K562 (cell line): ENCODE measurements around the gene KAT7. TPM values are rescaled to one million over a fixed set of nuclear protein-coding genes. Genes with fewer than 3 reads are reported as not detected.

Source experiments
- ETV6 ChIP-seq, 3 experiments: fragments of 150-350 bp in 1 of 3; sonication (generic) in 1 of 3; formaldehyde crosslinking in 1 of 3; IDR thresholded peaks; 2 replicates each; pipeline versions ENCODE4 v1.6.1 to v1.8.0; 2014 to 2022; ENCODE audit warnings: borderline replicate concordance in 2 of 3, low read depth in 2 of 3, antibody characterized with exemption in 1 of 3, low read length in 1 of 3, mild to moderate bottlenecking in 1 of 3, missing genetic modification reagents in 1 of 3
- FIP1L1 ChIP-seq: fragments of 200-400 bp; formaldehyde crosslinking; IDR thresholded peaks from 2 replicates; pipeline ENCODE4 v1.6.1; 2018; ENCODE audit warnings: mild to moderate bottlenecking, low read depth, low read length; ENCODE audit not compliant: poor library complexity, severe bottlenecking
- HDAC6 ChIP-seq: IDR thresholded peaks from 2 replicates; pipeline ENCODE4 v1.6.1; 2012; ENCODE audit warnings: low read depth, mild to moderate bottlenecking, control low read depth, inconsistent platforms, low read length, moderate library complexity
- LEF1 ChIP-seq: fragments of 450-650 bp; IDR thresholded peaks from 2 replicates; pipeline ENCODE4 v1.6.1; 2016; ENCODE audit warnings: mild to moderate bottlenecking
- NFIC ChIP-seq: fragments of 450-650 bp; IDR thresholded peaks from 2 replicates; pipeline ENCODE4 v1.6.1; 2017; ENCODE audit warnings: mild to moderate bottlenecking, inconsistent platforms
- NR2C1 ChIP-seq, 2 experiments: fragments of 450-650 bp; IDR thresholded peaks; 2 replicates each; pipeline ENCODE4 v1.6.1; 2017; ENCODE audit warnings: mild to moderate bottlenecking in 2 of 2, antibody characterized with exemption in 1 of 2, inconsistent platforms in 1 of 2, missing compliant biosample characterization in 1 of 2, missing genetic modification characterization in 1 of 2
- RAD51 ChIP-seq: fragments of 450-650 bp; IDR thresholded peaks from 2 replicates; pipeline ENCODE4 v1.7.1; 2016; ENCODE audit warnings: low read depth, mild to moderate bottlenecking, borderline replicate concordance
- RB1 ChIP-seq: fragments of 450-650 bp; IDR thresholded peaks from 2 replicates; pipeline ENCODE4 v1.6.1; 2017; ENCODE audit warnings: low read depth, mild to moderate bottlenecking
- TAL1 ChIP-seq: fragments of 450-650 bp; IDR thresholded peaks from 2 replicates; pipeline ENCODE4 v1.6.1; 2016; ENCODE audit warnings: mild to moderate bottlenecking
- ZNF431 ChIP-seq: sonication (generic); formaldehyde crosslinking; IDR thresholded peaks from 2 replicates; pipeline ENCODE4 v1.8.0; 2022; ENCODE audit warnings: mild to moderate bottlenecking, missing genetic modification reagents
- polyA plus RNA-seq, 8 experiments: library from polyadenylated mRNA; depleted of rRNA in 4 of 8; stranded (reverse) in 5 of 8; unstranded in 3 of 8; fragments of >200 nt; fragmentation: Nextera tagmentation in 2 of 8; fragmentation: Illumina TruSeq in 1 of 8; extraction: Ambion mirVana in 2 of 8; extraction: Trizol in 1 of 8; gene quantifications; 2 replicates each; pipeline versions ENCODE4 v1.2.1 to v1.2.3, GENCODE V29; 2011 to 2014; ENCODE audit warnings: inconsistent platforms in 1 of 8, missing spikeins in 1 of 8
- total RNA-seq, 7 experiments: library from RNA; depleted of rRNA in 6 of 7; stranded (reverse); fragments of >200 nt in 6 of 7; fragmentation: Illumina TruSeq in 2 of 7; extraction: Trizol in 2 of 7; gene quantifications; 2 replicates each; pipeline versions ENCODE4 v1.2.1 to v1.2.3, GENCODE V29; 2011 to 2021; ENCODE audit warnings: low replicate concordance in 1 of 7
- TF ChIP-seq, protein P1 (sequence below): fragments of 200-800 bp; sonication (Bioruptor generic); IDR thresholded peaks from 2 replicates; pipeline ENCODE4 v1.6.1; 2017; ENCODE audit warnings: missing genetic modification characterization, missing compliant biosample characterization
- TF ChIP-seq, protein P2 (sequence below): fragments of 200-800 bp; sonication (Bioruptor generic); IDR thresholded peaks from 2 replicates; pipeline ENCODE4 v1.6.1; 2017; ENCODE audit warnings: missing genetic modification characterization, missing compliant biosample characterization
- TF ChIP-seq, protein P3 (sequence below): fragments of 250-450 bp; sonication (Bioruptor Pico); IDR thresholded peaks from 2 replicates; pipeline ENCODE4 v1.5.0; 2020; ENCODE audit warnings: mild to moderate bottlenecking
- TF ChIP-seq, protein P4 (sequence below): sonication (generic); formaldehyde crosslinking; IDR thresholded peaks from 2 replicates; pipeline ENCODE4 v1.8.1; 2023; ENCODE audit warnings: mild to moderate bottlenecking, missing genetic modification reagents, moderate library complexity
- TF ChIP-seq, protein P5 (sequence below), 2 experiments: IDR thresholded peaks in 1 of 2; conservative IDR thresholded peaks in 1 of 2; 2 replicates each; pipeline ENCODE4 v1.6.1; 2016; ENCODE audit warnings: low read depth in 2 of 2, mild to moderate bottlenecking in 1 of 2, missing compliant biosample characterization in 1 of 2, missing genetic modification characterization in 1 of 2, moderate library complexity in 1 of 2

KAT7 gene
- total and polyA plus RNA-seq, 9 of the 15 experiments (the other 6 are each of a cell fraction or from before 2014, with no cell fraction given) = 10.8 to 57.3 (median 34.8) TPM

DNA sequence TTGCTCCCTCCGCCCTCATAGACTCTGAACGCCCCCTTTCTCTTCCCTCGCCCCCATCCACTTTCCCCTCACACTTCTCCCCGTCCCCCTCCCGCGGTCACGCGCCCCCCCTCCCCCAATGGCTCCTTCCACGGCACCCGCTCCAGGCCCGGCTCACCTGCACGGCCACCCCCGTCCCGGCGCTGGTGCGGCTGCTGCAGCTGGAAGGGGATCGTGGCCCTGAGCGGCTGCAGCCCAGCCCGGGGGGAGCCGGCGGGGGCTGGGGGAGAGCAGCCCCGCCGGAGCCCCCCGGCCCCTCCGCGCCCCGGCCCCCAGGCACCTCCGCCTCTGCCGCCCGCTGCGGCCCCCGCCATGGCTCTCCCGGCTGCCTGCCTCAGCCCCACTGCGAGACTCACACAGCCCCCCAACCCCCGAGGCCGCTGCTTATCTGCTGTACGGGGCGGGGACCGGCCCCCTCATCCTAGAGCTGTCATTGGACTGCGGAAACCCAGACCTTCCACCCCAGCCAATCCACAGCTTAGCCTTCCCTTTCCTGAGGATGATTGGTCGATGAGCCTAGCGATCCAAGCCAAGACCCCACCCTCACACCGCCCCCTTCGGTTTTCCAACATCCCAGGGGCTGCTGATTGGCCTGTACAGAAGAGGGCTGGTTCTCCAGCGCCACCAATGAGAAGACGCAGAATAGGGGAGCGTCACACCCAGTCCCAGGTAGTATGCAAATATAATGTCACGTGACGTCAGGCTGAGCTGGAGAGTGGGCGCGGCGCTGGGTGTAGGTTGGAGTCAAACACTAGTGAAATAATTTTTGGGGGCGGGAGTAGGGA, 24.5 kb upstream of the KAT7 start, which contains the start of gene FAM117A (continued):
- TF ChIP-seq, protein P1, sequence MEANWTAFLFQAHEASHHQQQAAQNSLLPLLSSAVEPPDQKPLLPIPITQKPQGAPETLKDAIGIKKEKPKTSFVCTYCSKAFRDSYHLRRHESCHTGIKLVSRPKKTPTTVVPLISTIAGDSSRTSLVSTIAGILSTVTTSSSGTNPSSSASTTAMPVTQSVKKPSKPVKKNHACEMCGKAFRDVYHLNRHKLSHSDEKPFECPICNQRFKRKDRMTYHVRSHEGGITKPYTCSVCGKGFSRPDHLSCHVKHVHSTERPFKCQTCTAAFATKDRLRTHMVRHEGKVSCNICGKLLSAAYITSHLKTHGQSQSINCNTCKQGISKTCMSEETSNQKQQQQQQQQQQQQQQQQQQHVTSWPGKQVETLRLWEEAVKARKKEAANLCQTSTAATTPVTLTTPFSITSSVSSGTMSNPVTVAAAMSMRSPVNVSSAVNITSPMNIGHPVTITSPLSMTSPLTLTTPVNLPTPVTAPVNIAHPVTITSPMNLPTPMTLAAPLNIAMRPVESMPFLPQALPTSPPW (CRISPR knock-in tag) = peak; percentile 93
- 0 out of 2 replicates have a peak, but pooled peaks have one; percentile 40 for TF ChIP-seq RB1
- TF ChIP-seq ETV6 (IDR thresholded peaks at IDR 0.05; ENCODE audit: borderline replicate concordance in 1 of 2, low read depth in 2 of 2, low read length in 1 of 2) = no peak
- TF ChIP-seq ETV6 (CRISPR knock-in tag; IDR thresholded peaks at IDR 0.05; ENCODE audit: borderline replicate concordance) = no peak
- TF ChIP-seq, protein P2, sequence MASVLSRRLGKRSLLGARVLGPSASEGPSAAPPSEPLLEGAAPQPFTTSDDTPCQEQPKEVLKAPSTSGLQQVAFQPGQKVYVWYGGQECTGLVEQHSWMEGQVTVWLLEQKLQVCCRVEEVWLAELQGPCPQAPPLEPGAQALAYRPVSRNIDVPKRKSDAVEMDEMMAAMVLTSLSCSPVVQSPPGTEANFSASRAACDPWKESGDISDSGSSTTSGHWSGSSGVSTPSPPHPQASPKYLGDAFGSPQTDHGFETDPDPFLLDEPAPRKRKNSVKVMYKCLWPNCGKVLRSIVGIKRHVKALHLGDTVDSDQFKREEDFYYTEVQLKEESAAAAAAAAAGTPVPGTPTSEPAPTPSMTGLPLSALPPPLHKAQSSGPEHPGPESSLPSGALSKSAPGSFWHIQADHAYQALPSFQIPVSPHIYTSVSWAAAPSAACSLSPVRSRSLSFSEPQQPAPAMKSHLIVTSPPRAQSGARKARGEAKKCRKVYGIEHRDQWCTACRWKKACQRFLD (CRISPR knock-in tag) = no peak
- TF ChIP-seq NR2C1 (IDR thresholded peaks at IDR 0.05) = peak; percentile 74; the same call in 1 of the 2 replicates
- TF ChIP-seq NR2C1 (tag; IDR thresholded peaks at IDR 0.05) = no peak
- TF ChIP-seq LEF1 = no peak; the same call in 1 of the 2 replicates
- TF ChIP-seq, protein P3, sequence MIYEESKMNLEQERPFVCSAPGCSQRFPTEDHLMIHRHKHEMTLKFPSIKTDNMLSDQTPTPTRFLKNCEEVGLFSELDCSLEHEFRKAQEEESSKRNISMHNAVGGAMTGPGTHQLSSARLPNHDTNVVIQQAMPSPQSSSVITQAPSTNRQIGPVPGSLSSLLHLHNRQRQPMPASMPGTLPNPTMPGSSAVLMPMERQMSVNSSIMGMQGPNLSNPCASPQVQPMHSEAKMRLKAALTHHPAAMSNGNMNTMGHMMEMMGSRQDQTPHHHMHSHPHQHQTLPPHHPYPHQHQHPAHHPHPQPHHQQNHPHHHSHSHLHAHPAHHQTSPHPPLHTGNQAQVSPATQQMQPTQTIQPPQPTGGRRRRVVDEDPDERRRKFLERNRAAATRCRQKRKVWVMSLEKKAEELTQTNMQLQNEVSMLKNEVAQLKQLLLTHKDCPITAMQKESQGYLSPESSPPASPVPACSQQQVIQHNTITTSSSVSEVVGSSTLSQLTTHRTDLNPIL (CRISPR knock-in tag) = no peak
- no peak for TF ChIP-seq ZNF431 (CRISPR knock-in tag)
- no peak for TF ChIP-seq HDAC6
- TF ChIP-seq FIP1L1 = no peak
- TF ChIP-seq, protein P4, sequence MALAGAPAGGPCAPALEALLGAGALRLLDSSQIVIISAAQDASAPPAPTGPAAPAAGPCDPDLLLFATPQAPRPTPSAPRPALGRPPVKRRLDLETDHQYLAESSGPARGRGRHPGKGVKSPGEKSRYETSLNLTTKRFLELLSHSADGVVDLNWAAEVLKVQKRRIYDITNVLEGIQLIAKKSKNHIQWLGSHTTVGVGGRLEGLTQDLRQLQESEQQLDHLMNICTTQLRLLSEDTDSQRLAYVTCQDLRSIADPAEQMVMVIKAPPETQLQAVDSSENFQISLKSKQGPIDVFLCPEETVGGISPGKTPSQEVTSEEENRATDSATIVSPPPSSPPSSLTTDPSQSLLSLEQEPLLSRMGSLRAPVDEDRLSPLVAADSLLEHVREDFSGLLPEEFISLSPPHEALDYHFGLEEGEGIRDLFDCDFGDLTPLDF (CRISPR knock-in tag) = no peak
- TF ChIP-seq, protein P5, sequence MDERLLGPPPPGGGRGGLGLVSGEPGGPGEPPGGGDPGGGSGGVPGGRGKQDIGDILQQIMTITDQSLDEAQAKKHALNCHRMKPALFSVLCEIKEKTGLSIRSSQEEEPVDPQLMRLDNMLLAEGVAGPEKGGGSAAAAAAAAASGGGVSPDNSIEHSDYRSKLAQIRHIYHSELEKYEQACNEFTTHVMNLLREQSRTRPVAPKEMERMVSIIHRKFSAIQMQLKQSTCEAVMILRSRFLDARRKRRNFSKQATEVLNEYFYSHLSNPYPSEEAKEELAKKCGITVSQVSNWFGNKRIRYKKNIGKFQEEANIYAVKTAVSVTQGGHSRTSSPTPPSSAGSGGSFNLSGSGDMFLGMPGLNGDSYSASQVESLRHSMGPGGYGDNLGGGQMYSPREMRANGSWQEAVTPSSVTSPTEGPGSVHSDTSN (CRISPR knock-in tag; IDR thresholded peaks at IDR 0.05; ENCODE audit: low read depth) = no peak
- TF ChIP-seq, protein P5 (tag; conservative IDR thresholded peaks at IDR 0.05; ENCODE audit: low read depth) = peak; percentile 94
- TF ChIP-seq TAL1 = no peak
- peak; percentile 100 for TF ChIP-seq RAD51
- no peak for TF ChIP-seq NFIC
